Natural killer cell (primary cell): Measurements from ENCODE around the gene SZRD1. TPM values are rescaled to one million over a fixed set of nuclear protein-coding genes. Genes with fewer than 3 reads are reported as not detected.

Experiments used
- ATAC-seq, 3 donors: fragments of 150-1000 bp in 2 of 3; fragments of 200-7000 bp in 1 of 3; cut with Tn5 transposase; 1 replicate in 1 of 3; 2 replicates in 2 of 3; pipeline ENCODE4 v1.10.0; 2021; ENCODE audit warnings: mild to moderate bottlenecking in 2 of 3, moderate library complexity in 2 of 3
- DNase-seq, 2 donors: peaks; one replicate each; pipeline versions ENCODE4 v3.0.0 to v3.0.0-alpha.2; 2013 to 2021; ENCODE audit warnings: mixed read lengths in 1 of 2
- H3K27ac ChIP-seq: one replicate; pipeline ENCODE4 v1.5.1; 2013; ENCODE audit warnings: mild to moderate bottlenecking, low read length
- H3K27me3 ChIP-seq: one replicate; pipeline ENCODE4 v1.6.1; 2013; ENCODE audit warnings: low read length; ENCODE audit not compliant: control insufficient read depth, insufficient read depth
- H3K36me3 ChIP-seq: one replicate; pipeline ENCODE4 v1.6.1; 2013; ENCODE audit warnings: low read length; ENCODE audit not compliant: control insufficient read depth, insufficient read depth
- H3K4me1 ChIP-seq: one replicate; pipeline ENCODE4 v1.6.1; 2013; ENCODE audit warnings: low read length; ENCODE audit not compliant: control insufficient read depth, insufficient read depth
- H3K4me3 ChIP-seq: one replicate; pipeline ENCODE4 v1.5.1; 2013; ENCODE audit warnings: low read length
- H3K9me3 ChIP-seq: one replicate; pipeline ENCODE4 v1.6.1; 2013; ENCODE audit warnings: low read length; ENCODE audit not compliant: control insufficient read depth, insufficient read depth
- H3K27ac Mint-ChIP-seq, 2 donors: one replicate each; pipeline ENCODE4 v1.8.0; 2022; ENCODE audit warnings: mild to moderate bottlenecking in 2 of 2, mixed read lengths in 2 of 2, moderate library complexity in 1 of 2
- H3K27me3 Mint-ChIP-seq, 2 donors: one replicate each; pipeline ENCODE4 v1.8.0; 2022; ENCODE audit warnings: low read depth in 2 of 2, mixed read lengths in 2 of 2
- H3K36me3 Mint-ChIP-seq: one replicate; pipeline ENCODE4 v1.8.0; 2022; ENCODE audit warnings: mixed read lengths
- H3K4me1 Mint-ChIP-seq, 2 donors: one replicate each; pipeline ENCODE4 v1.8.0; 2022; ENCODE audit warnings: mixed read lengths in 2 of 2
- H3K4me3 Mint-ChIP-seq: one replicate; pipeline ENCODE4 v1.8.0; 2022; ENCODE audit warnings: mild to moderate bottlenecking, moderate library complexity, mixed read lengths
- H3K9me3 Mint-ChIP-seq, 2 donors: one replicate each; pipeline ENCODE4 v1.8.0; 2022; ENCODE audit warnings: mixed read lengths in 2 of 2
- whole genome bisulfite sequencing: methylation state at CpG from one replicate; pipeline ENCODE4 v1.1.7; 2013; ENCODE audit warnings: missing lambda C conversion rate; ENCODE audit not compliant: insufficient coverage; 5-methylcytosine and 5-hydroxymethylcytosine counted together
- intact Hi-C: fragments of 100-400 bp; cut with micrococcal nuclease; formaldehyde crosslinking; loops from one replicate; pipeline ENCODE4 v1.14.2; 2022
- total RNA-seq, 4 donors: library from RNA; stranded (reverse); fragments of 120-200 nt in 1 of 4; gene quantifications; one replicate each; pipeline versions ENCODE4 v1.2.3 to v1.2.4, GENCODE V29; 2013 to 2022
- TF ChIP-seq, protein P1 (sequence below): fragments of 200-600 bp; IDR thresholded peaks from one replicate; pipeline ENCODE4 v1.8.0; 2022; ENCODE audit warnings: antibody characterized with exemption

SZRD1 gene
- total RNA-seq, 3 donors from 2014 or later (not counting 1 experiment from before 2014, with no cell fraction given), result 170 to 187 (median 177) TPM

DNA sequence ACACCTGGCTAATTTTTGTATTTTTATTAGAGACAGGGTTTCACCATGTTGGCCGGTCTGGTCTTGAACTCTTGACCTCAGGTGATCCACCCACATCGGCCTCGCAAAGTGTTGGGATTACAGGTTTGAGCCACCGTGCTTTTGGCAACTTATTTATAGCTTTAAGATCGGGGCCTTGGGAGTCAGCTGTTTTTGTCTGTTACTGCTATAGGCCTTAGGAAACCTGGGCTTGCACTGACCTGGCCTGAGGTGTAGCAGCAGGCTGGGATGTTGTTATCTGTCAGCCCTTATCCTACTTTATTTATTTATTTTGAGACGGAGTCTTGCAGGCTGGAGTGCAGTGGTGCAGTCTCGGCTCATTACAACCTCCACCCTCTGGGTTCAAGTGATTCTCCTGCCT, 11.4 kb downstream of the SZRD1 start:
- Histone ChIP-seq H3K4me1 (peaks cover 41% of the 10 kb centered on the region), H3K4me3 (no peak overlapping the region), H3K27ac (no peak overlapping the region), H3K27me3 (no peaks in the 10 kb centered on the region), H3K9me3 (no peaks in the 10 kb centered on the region), H3K36me3 (no peaks in the 10 kb centered on the region)
- no peaks in the 10 kb centered on the region for H3K9me3 Mint-ChIP-seq
- no peak for DNase-seq
- ATAC-seq, result no peak
- H3K4me1 Mint-ChIP-seq, result peaks cover 62 to 65% of the 10 kb centered on the region in 2 donors
- peak overlapping the region in 1 of 2 donors; percentile 67 for H3K27ac Mint-ChIP-seq
- no peaks in the 10 kb centered on the region for H3K36me3 Mint-ChIP-seq
- WGBS, result 88% methylated on average over 7 of the region's 7 CpGs
- TF ChIP-seq, protein P1, sequence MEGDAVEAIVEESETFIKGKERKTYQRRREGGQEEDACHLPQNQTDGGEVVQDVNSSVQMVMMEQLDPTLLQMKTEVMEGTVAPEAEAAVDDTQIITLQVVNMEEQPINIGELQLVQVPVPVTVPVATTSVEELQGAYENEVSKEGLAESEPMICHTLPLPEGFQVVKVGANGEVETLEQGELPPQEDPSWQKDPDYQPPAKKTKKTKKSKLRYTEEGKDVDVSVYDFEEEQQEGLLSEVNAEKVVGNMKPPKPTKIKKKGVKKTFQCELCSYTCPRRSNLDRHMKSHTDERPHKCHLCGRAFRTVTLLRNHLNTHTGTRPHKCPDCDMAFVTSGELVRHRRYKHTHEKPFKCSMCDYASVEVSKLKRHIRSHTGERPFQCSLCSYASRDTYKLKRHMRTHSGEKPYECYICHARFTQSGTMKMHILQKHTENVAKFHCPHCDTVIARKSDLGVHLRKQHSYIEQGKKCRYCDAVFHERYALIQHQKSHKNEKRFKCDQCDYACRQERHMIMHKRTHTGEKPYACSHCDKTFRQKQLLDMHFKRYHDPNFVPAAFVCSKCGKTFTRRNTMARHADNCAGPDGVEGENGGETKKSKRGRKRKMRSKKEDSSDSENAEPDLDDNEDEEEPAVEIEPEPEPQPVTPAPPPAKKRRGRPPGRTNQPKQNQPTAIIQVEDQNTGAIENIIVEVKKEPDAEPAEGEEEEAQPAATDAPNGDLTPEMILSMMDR, result no peak
- H3K4me3 Mint-ChIP-seq, result no peak overlapping the region
- H3K27me3 Mint-ChIP-seq, result no peaks in the 10 kb centered on the region
- intact Hi-C loops, result no loop called here

DNA sequence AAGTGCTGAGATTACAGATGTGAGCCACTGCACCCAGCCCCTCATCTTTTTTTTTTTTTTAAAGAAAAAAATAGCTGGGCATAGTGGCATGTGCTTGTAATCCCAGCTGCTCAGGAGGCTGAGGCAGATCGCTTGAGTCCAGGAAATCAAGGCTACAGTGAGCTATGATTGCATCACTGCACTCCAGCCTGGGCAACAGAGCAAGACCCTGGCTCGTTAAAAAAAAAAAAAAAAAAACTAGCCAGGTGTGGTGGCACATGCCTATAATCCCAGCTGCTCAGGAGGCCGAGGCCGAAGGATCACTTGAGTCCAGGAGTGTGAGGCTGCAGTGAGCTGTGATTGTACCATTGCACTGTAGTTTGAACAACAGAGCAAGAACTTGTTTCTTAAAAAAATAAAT, 13.8 kb downstream of the SZRD1 start:
- H3K9me3 ChIP-seq, result no peaks in the 10 kb centered on the region
- H3K4me1 Mint-ChIP-seq, result peaks cover 67 to 73% of the 10 kb centered on the region in 2 donors
- intact Hi-C loops, result no loop called here
- no peak overlapping the region for H3K4me3 ChIP-seq
- H3K27ac Mint-ChIP-seq, result no peak overlapping the region
- TF ChIP-seq, protein P1, result no peak
- H3K4me1 ChIP-seq, result peaks cover 37% of the 10 kb centered on the region
- no peaks in the 10 kb centered on the region for H3K36me3 Mint-ChIP-seq
- no peak overlapping the region for H3K4me3 Mint-ChIP-seq
- H3K27ac ChIP-seq, result no peak overlapping the region
- WGBS, result 88% methylated on average over 4 of the region's 4 CpGs
- no peaks in the 10 kb centered on the region for H3K36me3 ChIP-seq
- no peak for DNase-seq
- no peaks in the 10 kb centered on the region for H3K27me3 Mint-ChIP-seq
- no peak for ATAC-seq
- no peaks in the 10 kb centered on the region for H3K27me3 ChIP-seq
- H3K9me3 Mint-ChIP-seq, result no peaks in the 10 kb centered on the region

DNA sequence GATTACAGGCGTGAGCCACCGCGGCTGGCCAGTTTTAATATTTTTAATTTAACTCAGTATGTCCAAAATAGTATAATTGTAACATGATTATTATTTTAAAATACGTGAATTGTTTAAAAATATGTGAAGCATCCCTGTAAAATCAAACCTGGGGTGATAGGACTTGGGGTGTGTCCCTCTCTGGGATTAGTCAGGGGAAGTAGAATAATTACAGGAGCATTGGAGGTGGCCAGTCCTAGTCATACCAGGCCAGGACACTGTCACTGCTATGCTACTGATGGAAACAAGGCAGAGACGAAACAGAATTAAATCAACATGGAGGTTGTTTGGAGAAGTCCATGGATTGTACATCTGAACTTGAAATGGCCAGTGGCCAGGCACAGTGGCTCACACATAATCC, 16.8 kb downstream of the SZRD1 start:
- WGBS, result 100% methylated on average over 3 of the region's 5 CpGs
- Histone ChIP-seq H3K27me3 (no peaks in the 10 kb centered on the region), H3K27ac (no peak overlapping the region), H3K4me1 (peaks cover 44% of the 10 kb centered on the region), H3K4me3 (no peak overlapping the region), H3K9me3 (no peaks in the 10 kb centered on the region), H3K36me3 (no peaks in the 10 kb centered on the region)
- Mint-ChIP-seq H3K4me3 (peak overlapping the region; percentile 17), H3K36me3 (no peaks in the 10 kb centered on the region), H3K27me3 (no peaks in the 10 kb centered on the region), H3K27ac (peak overlapping the region; percentile 63 to 88), H3K4me1 (peaks cover 58 to 65% of the 10 kb centered on the region in 2 donors), H3K9me3 (no peaks in the 10 kb centered on the region)
- TF ChIP-seq, protein P1, result no peak
- intact Hi-C loops, result no loop called here
- ATAC-seq (no peak), DNase-seq (no peak)

GRCh38 chr1:16385659-16386453, 18.8 kb downstream of the SZRD1 start:
- Mint-ChIP-seq H3K27ac (peak overlapping the region; percentile 88 to 89), H3K36me3 (no peaks in the 10 kb centered on the region), H3K27me3 (no peaks in the 10 kb centered on the region), H3K9me3 (no peaks in the 10 kb centered on the region), H3K4me1 (peaks cover 59 to 66% of the 10 kb centered on the region in 2 donors), H3K4me3 (no peak overlapping the region)
- H3K36me3 ChIP-seq, result no peaks in the 10 kb centered on the region
- no peak overlapping the region for H3K4me3 ChIP-seq
- DNase-seq (no peak), ATAC-seq (no peak)
- intact Hi-C loops, result no loop called here
- WGBS, result 87% methylated on average over 8 of the region's 9 CpGs
- no peaks in the 10 kb centered on the region for H3K27me3 ChIP-seq
- peak overlapping the region; percentile 67 for H3K27ac ChIP-seq
- H3K4me1 ChIP-seq, result peaks cover 49% of the 10 kb centered on the region
- H3K9me3 ChIP-seq, result no peaks in the 10 kb centered on the region
- TF ChIP-seq, protein P1, result no peak
